Kidney epithelial cell (primary cell): ENCODE measurements around the gene IL10RB. TPM values are rescaled to one million over a fixed set of nuclear protein-coding genes. Genes with fewer than 3 reads are reported as not detected.

Source experiments
- DNase-seq: peaks from one replicate; pipeline ENCODE4 v3.0.0-alpha.2; 2010; ENCODE audit warnings: low read depth
- H3K27me3 ChIP-seq: 2 replicates; pipeline ENCODE4 v1.6.0; 2011; ENCODE audit warnings: low read length; ENCODE audit not compliant: control insufficient read depth, insufficient read depth
- H3K36me3 ChIP-seq: 2 replicates; pipeline ENCODE4 v1.5.1; 2011; ENCODE audit warnings: low read length; ENCODE audit not compliant: control insufficient read depth, insufficient read depth
- H3K4me3 ChIP-seq: 2 replicates; pipeline ENCODE4 v1.5.1; 2011; ENCODE audit warnings: low read depth, mild to moderate bottlenecking, control low read depth, low read length
- total RNA-seq: library from RNA; depleted of rRNA; stranded (reverse); fragments of >200 nt; gene quantifications from 2 replicates; pipeline ENCODE4 v1.2.3, GENCODE V29; 2015
- TF ChIP-seq, protein P1 (sequence below): IDR thresholded peaks from 2 replicates; pipeline ENCODE4 v1.5.1; 2011; ENCODE audit warnings: mild to moderate bottlenecking, moderate library complexity, low read length, control low read depth, inconsistent platforms; ENCODE audit not compliant: insufficient read depth, poor library complexity, severe bottlenecking

IL10RB gene
- total RNA-seq, 1 donor from 2014 or later: 13.9 TPM

DNA sequence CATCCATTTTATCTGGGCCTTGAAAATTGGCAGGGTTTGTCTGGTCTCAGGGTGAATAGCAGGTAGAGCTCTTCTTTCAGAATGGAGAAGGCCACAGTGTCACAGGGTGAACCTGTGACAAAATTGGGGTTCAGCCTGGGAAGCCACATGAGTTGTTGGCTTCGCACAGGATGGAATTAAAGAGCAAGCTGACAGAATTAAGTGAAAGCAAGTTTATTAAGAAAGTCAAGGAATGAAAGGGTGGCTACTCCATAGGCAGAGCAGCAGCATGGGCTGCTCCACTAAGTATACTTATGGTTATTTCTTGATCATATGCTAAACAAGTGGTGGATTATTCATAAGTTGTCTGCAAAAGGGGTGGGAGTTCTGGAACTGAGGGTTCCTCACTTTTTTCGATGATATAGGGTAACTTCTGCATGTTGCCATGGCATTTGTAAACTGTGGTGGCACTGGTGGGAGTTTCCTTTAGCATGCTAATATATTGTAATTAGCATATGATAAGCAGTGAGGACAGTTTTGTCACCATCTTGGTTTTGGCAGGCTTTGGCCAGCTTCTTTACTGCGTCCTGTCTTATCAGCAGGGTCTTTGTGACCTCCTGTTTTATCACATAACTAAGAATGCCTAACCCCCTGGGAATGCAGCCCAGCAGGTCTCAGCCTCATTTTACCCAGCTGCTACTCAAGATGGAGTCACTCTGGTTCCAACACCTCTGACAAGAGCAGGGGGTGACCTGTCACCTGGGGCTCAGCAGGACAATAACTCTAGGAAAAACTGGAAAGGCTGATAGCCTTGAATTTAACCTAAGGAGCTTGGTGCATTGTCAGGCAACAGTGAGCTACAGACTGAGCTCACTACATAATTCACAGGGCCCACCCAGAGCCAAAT, 31.3 kb upstream of the IL10RB start:
- DNase-seq: no peak
- H3K27me3 ChIP-seq: no peaks in the 10 kb centered on the region
- TF ChIP-seq, protein P1, sequence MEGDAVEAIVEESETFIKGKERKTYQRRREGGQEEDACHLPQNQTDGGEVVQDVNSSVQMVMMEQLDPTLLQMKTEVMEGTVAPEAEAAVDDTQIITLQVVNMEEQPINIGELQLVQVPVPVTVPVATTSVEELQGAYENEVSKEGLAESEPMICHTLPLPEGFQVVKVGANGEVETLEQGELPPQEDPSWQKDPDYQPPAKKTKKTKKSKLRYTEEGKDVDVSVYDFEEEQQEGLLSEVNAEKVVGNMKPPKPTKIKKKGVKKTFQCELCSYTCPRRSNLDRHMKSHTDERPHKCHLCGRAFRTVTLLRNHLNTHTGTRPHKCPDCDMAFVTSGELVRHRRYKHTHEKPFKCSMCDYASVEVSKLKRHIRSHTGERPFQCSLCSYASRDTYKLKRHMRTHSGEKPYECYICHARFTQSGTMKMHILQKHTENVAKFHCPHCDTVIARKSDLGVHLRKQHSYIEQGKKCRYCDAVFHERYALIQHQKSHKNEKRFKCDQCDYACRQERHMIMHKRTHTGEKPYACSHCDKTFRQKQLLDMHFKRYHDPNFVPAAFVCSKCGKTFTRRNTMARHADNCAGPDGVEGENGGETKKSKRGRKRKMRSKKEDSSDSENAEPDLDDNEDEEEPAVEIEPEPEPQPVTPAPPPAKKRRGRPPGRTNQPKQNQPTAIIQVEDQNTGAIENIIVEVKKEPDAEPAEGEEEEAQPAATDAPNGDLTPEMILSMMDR: no peak
- no peak overlapping the region for H3K4me3 ChIP-seq
- H3K36me3 ChIP-seq: no peaks in the 10 kb centered on the region

DNA sequence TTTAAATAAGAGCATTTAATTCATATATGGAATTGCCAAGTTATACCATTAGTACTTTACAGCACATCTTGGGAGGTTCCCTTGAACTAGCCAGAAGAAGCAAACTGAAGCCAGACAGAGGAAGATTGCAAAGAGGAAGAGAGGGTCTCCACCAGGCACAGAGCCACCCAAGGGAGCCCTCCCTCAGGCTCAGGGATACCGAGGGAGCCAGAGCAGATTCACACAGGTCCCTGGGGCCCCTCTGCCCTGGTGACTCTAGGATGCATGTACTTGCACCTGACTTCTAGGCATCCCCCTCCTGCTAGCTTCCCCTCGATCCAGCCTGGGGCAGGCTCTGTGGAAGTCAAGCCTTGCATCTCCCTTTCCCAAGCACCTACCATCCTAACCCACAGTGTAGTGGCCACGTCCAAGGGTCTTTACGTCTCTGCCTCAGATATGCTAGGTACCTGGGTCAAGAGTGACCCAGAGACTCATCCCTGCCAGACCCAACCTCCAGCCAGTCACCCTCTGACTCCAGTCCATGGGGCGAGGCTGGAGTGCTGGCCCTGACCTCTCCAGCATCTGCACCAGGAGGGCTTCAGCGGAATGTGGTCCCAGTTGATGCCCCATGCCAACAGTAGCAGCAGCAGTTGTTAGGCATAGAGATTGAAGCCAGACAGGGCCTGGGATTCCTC, 30.0 kb upstream of the IL10RB start:
- DNase-seq: no peak
- no peaks in the 10 kb centered on the region for H3K36me3 ChIP-seq
- H3K27me3 ChIP-seq: no peaks in the 10 kb centered on the region
- H3K4me3 ChIP-seq: no peak overlapping the region
- TF ChIP-seq, protein P1: no peak

DNA sequence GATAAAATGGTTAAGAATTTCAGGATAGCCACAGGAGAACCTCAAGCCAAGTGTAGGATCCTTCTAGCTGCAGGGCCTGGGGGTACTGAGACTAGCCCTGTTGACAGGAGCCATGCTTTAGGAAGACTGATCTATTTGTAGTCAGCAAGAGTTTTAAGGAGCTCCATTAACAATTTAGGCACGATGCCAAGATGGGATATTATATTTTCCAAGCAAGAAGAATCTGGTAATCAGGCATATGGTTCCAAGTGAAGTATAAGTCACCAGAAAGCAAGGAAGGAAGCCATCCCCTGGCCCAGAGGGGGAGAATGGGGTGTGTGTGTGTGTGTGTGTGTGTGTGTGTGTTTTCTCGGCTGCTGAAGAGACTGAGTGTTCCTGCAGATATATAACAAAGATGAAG, 29.4 kb upstream of the IL10RB start:
- DNase-seq: no peak
- TF ChIP-seq, protein P1: no peak
- H3K27me3 ChIP-seq: no peaks in the 10 kb centered on the region
- H3K4me3 ChIP-seq: no peak overlapping the region
- H3K36me3 ChIP-seq: no peaks in the 10 kb centered on the region

DNA sequence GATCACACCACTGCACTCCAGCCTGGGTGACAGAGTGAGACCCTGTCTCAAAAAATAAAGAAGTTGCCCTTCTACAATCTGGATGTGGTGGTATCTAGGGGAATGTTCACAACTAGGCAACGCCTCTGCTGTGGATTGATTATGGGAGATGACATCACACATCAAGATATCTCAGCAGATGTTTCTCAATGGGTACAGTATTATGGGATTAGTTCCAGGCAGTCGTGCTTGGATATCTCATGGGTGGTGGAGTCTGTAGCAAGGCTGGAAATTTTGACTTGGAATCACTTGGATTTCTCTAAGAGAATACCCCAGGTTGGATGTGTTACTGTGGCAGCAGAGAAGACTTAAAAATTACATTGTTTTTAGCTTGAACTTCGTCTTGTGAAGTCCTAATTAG, 28.7 kb upstream of the IL10RB start:
- no peaks in the 10 kb centered on the region for H3K27me3 ChIP-seq
- DNase-seq: no peak
- H3K36me3 ChIP-seq: no peaks in the 10 kb centered on the region
- H3K4me3 ChIP-seq: no peak overlapping the region
- TF ChIP-seq, protein P1: no peak

DNA sequence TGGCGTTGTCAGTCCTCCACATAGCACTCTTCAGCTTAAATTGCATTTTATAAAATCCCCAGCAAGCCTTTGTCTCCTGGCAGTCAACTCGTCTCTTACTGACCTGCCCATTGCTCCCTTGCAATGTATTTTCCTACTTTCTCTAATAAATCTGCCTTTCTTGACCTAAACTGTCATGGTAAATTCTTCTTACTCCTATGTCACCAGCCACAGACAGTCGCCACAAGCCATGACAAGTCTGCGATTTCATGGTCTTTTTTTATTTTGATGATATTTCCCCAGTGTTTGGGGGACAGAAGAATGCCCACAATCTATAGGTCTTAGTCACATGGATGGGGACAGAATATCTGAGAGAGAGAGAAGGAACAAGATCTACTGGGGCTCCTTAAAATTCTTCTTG, 28.0 kb upstream of the IL10RB start:
- no peaks in the 10 kb centered on the region for H3K36me3 ChIP-seq
- no peak for DNase-seq
- no peak overlapping the region for H3K4me3 ChIP-seq
- TF ChIP-seq, protein P1: no peak
- H3K27me3 ChIP-seq: no peaks in the 10 kb centered on the region
